Mucosa of stomach (tissue), 1 donor: ENCODE data around the gene CFAP90.

Experiments used
- H3K27me3 ChIP-seq: one replicate; pipeline ENCODE4 v1.7.0; 2013; ENCODE audit warnings: mild to moderate bottlenecking, low read length; ENCODE audit not compliant: control insufficient read depth, insufficient read depth
- H3K36me3 ChIP-seq: one replicate; pipeline ENCODE4 v1.7.0; 2013; ENCODE audit warnings: low read length; ENCODE audit not compliant: control insufficient read depth, insufficient read depth
- H3K4me1 ChIP-seq: one replicate; pipeline ENCODE4 v1.7.0; 2013; ENCODE audit warnings: mild to moderate bottlenecking, low read length; ENCODE audit not compliant: control insufficient read depth, insufficient read depth
- H3K4me3 ChIP-seq: one replicate; pipeline ENCODE4 v1.7.0; 2013; ENCODE audit warnings: low read length
- H3K9ac ChIP-seq: one replicate; pipeline ENCODE4 v1.7.0; 2013; ENCODE audit warnings: mild to moderate bottlenecking, low read length, moderate library complexity
- H3K9me3 ChIP-seq: one replicate; pipeline ENCODE4 v1.7.0; 2013; ENCODE audit warnings: mild to moderate bottlenecking, low read length, moderate library complexity; ENCODE audit not compliant: control insufficient read depth
- donor health status: Pancreatic carcinoma.

CFAP90 gene

GRCh38 chr5:7813576-7813975, 37.4 kb downstream of the CFAP90 start:
- Histone ChIP-seq H3K9ac (no peak overlapping the region), H3K9me3 (no peaks in the 10 kb centered on the region), H3K36me3 (no peaks in the 10 kb centered on the region), H3K27me3 (no peaks in the 10 kb centered on the region), H3K4me3 (no peak overlapping the region), H3K4me1 (no peaks in the 10 kb centered on the region)

- H3K9me3 ChIP-seq: no peaks in the 10 kb centered on the region
- H3K4me1 ChIP-seq: no peaks in the 10 kb centered on the region
- H3K4me3 ChIP-seq: no peak overlapping the region
- H3K27me3 ChIP-seq: no peaks in the 10 kb centered on the region
- no peaks in the 10 kb centered on the region for H3K36me3 ChIP-seq
- no peak overlapping the region for H3K9ac ChIP-seq
These were observed 37.9 kb downstream of the CFAP90 start for GRCh38 chr5:7813007-7813406.

DNA sequence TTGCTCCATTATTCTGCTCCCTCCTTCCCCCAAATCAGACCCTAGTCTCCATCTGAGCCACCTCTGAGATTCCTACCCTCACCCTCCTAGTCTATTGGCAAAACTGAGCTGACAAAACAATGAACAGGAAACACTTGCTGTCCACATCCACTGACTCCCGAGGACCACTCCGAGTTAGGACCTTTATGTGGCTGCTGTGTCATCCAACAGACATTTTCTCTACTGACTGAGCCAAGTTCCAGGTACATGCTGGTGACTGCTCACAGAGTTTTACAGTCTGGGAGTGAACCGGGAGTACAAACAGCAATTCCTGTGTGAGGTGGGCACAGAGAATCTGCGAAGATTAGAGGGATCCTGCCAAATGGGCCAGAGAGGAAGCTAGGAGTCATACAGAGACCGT, 39.2 kb downstream of the CFAP90 start:
- Histone ChIP-seq H3K9ac (no peak overlapping the region), H3K4me1 (no peaks in the 10 kb centered on the region), H3K27me3 (no peaks in the 10 kb centered on the region), H3K9me3 (no peaks in the 10 kb centered on the region), H3K4me3 (no peak overlapping the region), H3K36me3 (no peaks in the 10 kb centered on the region)

DNA sequence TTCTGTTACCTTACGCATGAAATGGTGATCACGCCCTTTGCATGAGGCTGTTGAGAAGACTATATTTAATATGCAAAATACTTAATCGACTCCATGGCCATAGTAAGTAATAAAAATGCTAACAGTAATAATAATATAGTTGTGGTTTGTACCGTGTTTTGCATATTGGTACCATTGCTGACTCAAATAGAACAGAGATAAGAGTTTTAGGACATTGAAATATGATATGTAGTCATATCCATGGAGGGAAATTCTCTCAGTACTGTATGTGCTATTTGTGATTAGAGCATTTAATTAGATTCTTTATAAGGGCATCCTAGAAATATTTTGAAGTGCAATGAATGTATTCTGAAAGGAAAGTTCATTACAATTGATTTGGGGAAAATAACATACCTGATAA, 41.9 kb downstream of the CFAP90 start:
- no peaks in the 10 kb centered on the region for H3K36me3 ChIP-seq
- H3K9ac ChIP-seq: no peak overlapping the region
- no peaks in the 10 kb centered on the region for H3K27me3 ChIP-seq
- no peak overlapping the region for H3K4me3 ChIP-seq
- H3K4me1 ChIP-seq: no peaks in the 10 kb centered on the region
- H3K9me3 ChIP-seq: no peaks in the 10 kb centered on the region

GRCh38 chr5:7805379-7805778, 45.6 kb downstream of the CFAP90 start:
- Histone ChIP-seq H3K36me3 (no peaks in the 10 kb centered on the region), H3K9ac (no peak overlapping the region), H3K4me1 (no peaks in the 10 kb centered on the region), H3K27me3 (no peaks in the 10 kb centered on the region), H3K9me3 (no peaks in the 10 kb centered on the region), H3K4me3 (no peak overlapping the region)

DNA sequence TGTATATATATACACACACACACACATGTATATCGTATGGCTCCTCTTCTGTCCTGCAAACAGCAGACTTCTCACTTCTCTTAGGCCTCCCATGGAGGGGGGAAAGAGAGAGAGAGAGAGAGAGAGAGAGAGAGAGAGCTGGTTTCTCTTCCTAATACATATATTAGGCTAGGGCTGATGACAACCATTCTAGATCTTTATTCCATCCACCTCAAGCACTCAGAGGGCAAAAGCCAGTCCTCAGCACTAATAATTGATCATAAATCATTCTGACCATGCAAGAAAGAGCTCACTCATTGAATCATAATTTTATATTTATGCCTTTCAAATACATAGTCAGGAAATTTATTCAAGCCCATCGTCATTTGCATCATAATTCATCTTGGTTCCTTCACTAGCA, 47.0 kb downstream of the CFAP90 start:
- Histone ChIP-seq H3K9me3 (no peaks in the 10 kb centered on the region), H3K9ac (no peak overlapping the region), H3K36me3 (no peaks in the 10 kb centered on the region), H3K27me3 (no peaks in the 10 kb centered on the region), H3K4me3 (no peak overlapping the region), H3K4me1 (no peaks in the 10 kb centered on the region)

GRCh38 chr5:7802855-7803254, 48.1 kb downstream of the CFAP90 start:
- Histone ChIP-seq H3K9ac (no peak overlapping the region), H3K36me3 (no peaks in the 10 kb centered on the region), H3K27me3 (no peaks in the 10 kb centered on the region), H3K4me1 (no peaks in the 10 kb centered on the region), H3K9me3 (no peaks in the 10 kb centered on the region), H3K4me3 (no peak overlapping the region)

DNA sequence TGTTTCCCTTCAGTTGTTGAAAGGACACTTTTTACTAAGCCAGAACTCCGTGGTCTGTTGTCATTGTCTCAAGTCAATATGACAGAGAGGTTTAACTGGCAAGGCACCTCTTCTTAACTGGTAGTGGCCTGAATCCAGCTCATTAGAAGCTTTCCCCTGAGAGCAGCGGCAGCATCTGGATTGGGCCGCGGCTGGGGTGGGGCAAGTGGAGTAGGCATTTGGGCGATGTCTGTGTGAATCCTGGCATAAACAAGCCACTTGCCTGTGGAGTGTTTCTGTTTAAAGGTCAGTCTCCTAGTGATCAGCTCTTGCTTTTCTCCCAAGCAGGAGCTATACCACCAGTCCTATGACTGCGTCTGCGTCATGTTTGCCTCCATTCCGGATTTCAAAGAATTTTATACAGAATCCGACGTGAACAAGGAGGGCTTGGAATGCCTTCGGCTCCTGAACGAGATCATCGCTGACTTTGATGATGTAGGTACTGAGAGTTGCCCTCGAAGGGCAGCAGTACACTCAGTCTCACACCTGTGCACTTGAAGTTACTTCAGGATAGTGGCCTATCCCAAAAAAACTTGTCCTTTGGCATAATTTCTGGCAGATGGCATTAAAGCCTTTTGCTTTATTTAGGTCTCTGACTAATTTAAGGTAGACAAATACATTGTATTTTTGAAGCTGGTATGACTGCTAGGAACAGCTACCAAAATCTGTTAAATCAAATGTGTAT, 48.9 kb downstream of the CFAP90 start:
- H3K9me3 ChIP-seq: no peaks in the 10 kb centered on the region
- H3K9ac ChIP-seq: no peak overlapping the region
- no peaks in the 10 kb centered on the region for H3K4me1 ChIP-seq
- no peaks in the 10 kb centered on the region for H3K27me3 ChIP-seq
- H3K4me3 ChIP-seq: no peak overlapping the region
- no peaks in the 10 kb centered on the region for H3K36me3 ChIP-seq

DNA sequence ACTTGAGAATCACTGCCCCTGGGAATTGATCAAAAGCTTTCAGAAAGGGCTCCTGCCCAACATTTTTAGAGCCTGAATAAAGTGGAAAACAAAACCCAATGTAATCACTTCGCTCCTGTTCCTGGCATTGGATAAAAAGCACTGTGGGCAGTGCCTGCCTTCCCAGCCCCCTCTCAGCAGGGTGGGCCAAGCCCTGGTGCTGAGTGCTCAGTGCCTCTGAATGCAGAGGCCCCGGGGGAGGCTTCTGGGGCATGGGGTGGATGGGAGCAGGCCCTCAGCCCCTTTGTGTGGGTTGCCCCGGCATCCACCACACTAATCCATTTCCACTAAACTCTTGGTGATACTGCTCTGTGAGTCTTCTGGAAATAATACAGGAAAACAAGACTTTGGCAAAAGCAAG, 55.6 kb downstream of the CFAP90 start:
- Histone ChIP-seq H3K36me3 (no peaks in the 10 kb centered on the region), H3K4me3 (no peak overlapping the region), H3K9ac (no peak overlapping the region), H3K9me3 (no peaks in the 10 kb centered on the region), H3K4me1 (no peaks in the 10 kb centered on the region), H3K27me3 (no peaks in the 10 kb centered on the region)

DNA sequence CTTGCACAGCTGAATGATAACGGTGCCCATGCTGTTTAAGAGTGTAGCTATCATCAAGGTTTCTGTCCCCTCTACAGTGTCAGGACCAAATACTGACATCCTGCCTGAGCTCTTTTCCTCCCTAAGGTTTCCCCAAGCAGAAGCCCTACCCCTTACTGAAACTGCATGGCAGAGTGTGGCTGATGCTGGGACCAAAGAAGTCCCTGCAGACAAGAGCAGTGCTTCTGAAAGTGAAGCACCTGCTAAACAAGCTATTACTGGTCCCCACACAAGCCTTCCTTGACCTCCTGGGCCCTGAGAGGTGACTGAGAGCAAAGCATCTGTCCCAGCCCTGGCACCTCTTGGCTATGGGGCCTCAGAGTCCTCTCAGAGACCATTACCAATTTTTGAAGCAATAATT, 56.1 kb downstream of the CFAP90 start:
- Histone ChIP-seq H3K27me3 (no peaks in the 10 kb centered on the region), H3K9ac (no peak overlapping the region), H3K4me1 (no peaks in the 10 kb centered on the region), H3K4me3 (no peak overlapping the region), H3K36me3 (no peaks in the 10 kb centered on the region), H3K9me3 (no peaks in the 10 kb centered on the region)

- Histone ChIP-seq H3K4me3 (no peak overlapping the region), H3K9me3 (no peaks in the 10 kb centered on the region), H3K4me1 (no peaks in the 10 kb centered on the region), H3K36me3 (no peaks in the 10 kb centered on the region), H3K9ac (no peak overlapping the region), H3K27me3 (no peaks in the 10 kb centered on the region)
These were observed 56.6 kb downstream of the CFAP90 start for GRCh38 chr5:7794311-7794710.

DNA sequence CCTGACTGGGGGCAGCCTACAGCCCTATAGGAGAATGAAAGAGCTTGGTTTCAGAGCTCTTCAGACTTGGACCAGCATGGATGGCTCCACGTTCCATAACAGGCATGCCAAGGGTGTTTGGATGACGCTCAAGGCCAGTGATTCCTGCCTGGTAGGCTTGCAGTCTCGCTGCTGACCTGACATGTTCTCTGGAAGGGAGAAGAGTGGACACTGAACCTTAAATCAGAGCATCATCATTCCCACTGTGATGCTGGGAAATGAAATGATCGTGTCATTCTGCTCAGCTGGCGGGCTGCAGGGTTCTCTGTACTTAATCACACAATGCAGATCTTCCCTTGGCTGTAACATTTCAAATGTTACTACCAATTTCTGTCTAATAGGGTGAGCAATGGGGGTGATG, 57.0 kb downstream of the CFAP90 start:
- H3K27me3 ChIP-seq: no peaks in the 10 kb centered on the region
- H3K36me3 ChIP-seq: no peaks in the 10 kb centered on the region
- no peak overlapping the region for H3K4me3 ChIP-seq
- H3K4me1 ChIP-seq: no peaks in the 10 kb centered on the region
- H3K9me3 ChIP-seq: no peaks in the 10 kb centered on the region
- H3K9ac ChIP-seq: no peak overlapping the region

DNA sequence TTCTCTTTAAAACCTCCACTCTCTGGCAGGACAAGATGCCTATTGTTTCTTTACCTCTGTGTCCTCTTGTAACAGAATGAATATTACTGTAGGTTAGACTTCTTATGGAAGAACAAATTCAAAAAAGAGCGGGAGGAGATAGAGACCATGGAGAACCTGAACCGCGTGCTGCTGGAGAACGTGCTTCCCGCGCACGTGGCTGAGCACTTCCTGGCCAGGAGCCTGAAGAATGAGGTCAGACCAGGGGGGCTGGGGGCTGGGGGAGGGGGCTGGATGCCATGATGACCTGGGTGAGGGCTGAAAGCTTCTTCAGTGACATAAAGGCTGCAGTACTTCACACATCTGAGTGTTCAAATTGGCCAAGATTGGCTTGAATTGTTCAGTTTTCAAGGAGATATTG, 61.4 kb downstream of the CFAP90 start:
- Histone ChIP-seq H3K4me3 (no peak overlapping the region), H3K36me3 (no peaks in the 10 kb centered on the region), H3K9me3 (no peaks in the 10 kb centered on the region), H3K27me3 (peaks cover 5% of the 10 kb centered on the region), H3K9ac (no peak overlapping the region), H3K4me1 (no peaks in the 10 kb centered on the region)
